HCT116 (cell line): ENCODE results near the gene PWP2. TPM values are rescaled to one million over a fixed set of nuclear protein-coding genes. Genes with fewer than 3 reads are reported as not detected.
"Not testable (repeated sequence)": the region's sequence is repeated elsewhere in the genome, so short reads cannot be mapped to it uniquely, and the experiment has no call there.

Experiments
- ATAC-seq: fragments of 200-7000 bp; cut with Tn5 transposase; 2 replicates; pipeline ENCODE4 v1.9.1; 2020; ENCODE audit warnings: mild to moderate bottlenecking, moderate library complexity
- BruUV-seq: library from RNA; stranded (reverse); fragments of 400-500 nt; replicated peaks from 2 replicates; lab custom pipeline; 2021; lab: Mats Ljungman, UMichigan
- CTCF ChIA-PET: fragments of 300-600 bp; sonication (Branson Sonifier 250); formaldehyde crosslinking; loops from one replicate; lab custom pipeline; 2021; ENCODE audit warnings: antibody characterized with exemption; lab: Charles Lee
- POLR2A ChIA-PET: fragments of 300-600, 350-600 bp; sonication (Branson Sonifier 250); formaldehyde crosslinking; loops from one replicate; lab custom pipeline; 2021; ENCODE audit warnings: antibody characterized with exemption; lab: Charles Lee
- RAD21 ChIA-PET, 2 experiments: fragments of 300-600 bp; sonication (Branson Sonifier 250); formaldehyde crosslinking; loops; one replicate each; lab custom pipeline; 2023; ENCODE audit warnings: low total read pairs in 2 of 2; ENCODE audit not compliant: uncharacterized antibody in 2 of 2, unreplicated experiment in 2 of 2, low non-redundant PET in 1 of 2; lab: Charles Lee
- DNase-seq: peaks from one replicate; pipeline ENCODE4 v3.0.0-alpha.2; 2010; ENCODE audit warnings: low read depth, low spot score
- H2AFZ ChIP-seq: fragments of 200-600 bp; shearing (Covaris generic), sonication (generic); 2 replicates; pipeline ENCODE4 v1.6.1; 2017; ENCODE audit warnings: low read depth, mixed run types, mixed read lengths, antibody characterized with exemption, low read length; ENCODE audit not compliant: poor library complexity, severe bottlenecking
- H3K27ac ChIP-seq: 2 replicates; pipeline ENCODE4 v1.5.1; 2012; ENCODE audit warnings: low read depth, low read length
- H3K27me3 ChIP-seq: fragments of 200-600 bp; sonication (generic); 2 replicates; pipeline ENCODE4 v1.6.1; 2016; ENCODE audit warnings: mixed run types, low read length, mixed read lengths; ENCODE audit not compliant: insufficient read depth
- H3K36me3 ChIP-seq, 2 experiments: fragments of 200-500 bp in 1 of 2; fragments of 200-600 bp in 1 of 2; sonication (Bioruptor generic) in 1 of 2; sonication (generic) in 1 of 2; 2 replicates each; pipeline versions ENCODE4 v1.5.1 to v1.6.1; 2014 to 2016; ENCODE audit warnings: low read length in 2 of 2, inconsistent platforms in 1 of 2, mixed read lengths in 1 of 2, mixed run types in 1 of 2; ENCODE audit not compliant: insufficient read depth in 2 of 2, control insufficient read depth in 1 of 2
- H3K4me1 ChIP-seq, 2 experiments: fragments of 200-600 bp in 1 of 2; sonication (generic) in 1 of 2; 2 replicates each; pipeline versions ENCODE4 v1.5.1 to v1.6.1; 2012 to 2017; ENCODE audit warnings: low read length in 2 of 2, inconsistent platforms in 1 of 2, mild to moderate bottlenecking in 1 of 2, mixed read lengths in 1 of 2, mixed run types in 1 of 2, moderate library complexity in 1 of 2; ENCODE audit not compliant: insufficient read depth in 2 of 2, control insufficient read depth in 1 of 2
- H3K4me2 ChIP-seq: fragments of 200-600 bp; sonication (generic); 2 replicates; pipeline ENCODE4 v1.6.1; 2017; ENCODE audit warnings: mixed run types, low read length, mixed read lengths
- H3K4me3 ChIP-seq, 2 experiments: fragments of 200-600 bp in 1 of 2; sonication (generic) in 1 of 2; replicated peaks in 1 of 2; 2 replicates each; pipeline ENCODE4 v1.5.1; 2011 to 2016; ENCODE audit warnings: low read length in 2 of 2, control low read depth in 1 of 2, low read depth in 1 of 2, mild to moderate bottlenecking in 1 of 2, mixed read lengths in 1 of 2, mixed run types in 1 of 2
- H3K79me2 ChIP-seq: fragments of 200-600 bp; sonication (generic); 2 replicates; pipeline ENCODE4 v1.6.1; 2017; ENCODE audit warnings: mild to moderate bottlenecking, mixed run types, low read length, moderate library complexity, mixed read lengths; ENCODE audit not compliant: insufficient read depth
- H3K9ac ChIP-seq: fragments of 200-600 bp; sonication (generic); 2 replicates; pipeline ENCODE4 v1.6.1; 2016; ENCODE audit warnings: low read length, mixed read lengths
- H3K9me2 ChIP-seq: fragments of 200-600 bp; sonication (generic), shearing (Covaris generic); 2 replicates; pipeline ENCODE4 v1.6.1; 2017; ENCODE audit warnings: mixed run types, mild to moderate bottlenecking, moderate library complexity; ENCODE audit not compliant: insufficient read depth
- H3K9me3 ChIP-seq, 2 experiments: fragments of 200-500 bp in 1 of 2; fragments of 200-600 bp in 1 of 2; sonication (Bioruptor generic) in 1 of 2; sonication (generic) in 1 of 2; 2 replicates each; pipeline ENCODE4 v1.6.1; 2014 to 2017; ENCODE audit warnings: low read length in 2 of 2, mixed read lengths in 2 of 2, inconsistent platforms in 1 of 2, low read depth in 1 of 2, mild to moderate bottlenecking in 1 of 2, mixed run types in 1 of 2, moderate library complexity in 1 of 2; ENCODE audit not compliant: control insufficient read depth in 1 of 2, insufficient read depth in 1 of 2
- H4K20me1 ChIP-seq: fragments of 200-600 bp; sonication (generic), shearing (Covaris generic); 2 replicates; pipeline ENCODE4 v1.6.1; 2017; ENCODE audit warnings: mixed run types, mild to moderate bottlenecking, moderate library complexity; ENCODE audit not compliant: insufficient read depth
- intact Hi-C: fragments of 100-400 bp; cut with micrococcal nuclease; formaldehyde crosslinking; loops from 2 replicates; pipeline ENCODE4 v1.10.0; 2022
- total RNA-seq: library from RNA; stranded (reverse); gene quantifications from one replicate; pipeline ENCODE4 v1.2.1, GENCODE V29; 2021; ENCODE audit not compliant: unreplicated experiment

Gene PWP2
- total RNA-seq, 1 experiment from 2014 or later: 43.1 TPM

GRCh38 chr21:44107589-44107988, 390 bp downstream of the PWP2 start:
- BruUV-seq, H3K4me1 ChIP-seq, H3K79me2 ChIP-seq, H3K36me3 ChIP-seq, H4K20me1 ChIP-seq, DNase-seq, H2AFZ ChIP-seq, intact Hi-C loops, H3K9me3 ChIP-seq, H3K27ac ChIP-seq, H3K27me3 ChIP-seq, H3K9me2 ChIP-seq, H3K4me2 ChIP-seq, POLR2A ChIA-PET, RAD21 ChIA-PET, CTCF ChIA-PET: not testable (repeated sequence)
- H3K9ac ChIP-seq: 0 out of 2 replicates have a peak overlapping the region, but pooled peaks have one; percentile 45
- peak; percentile 80 for ATAC-seq
- peak overlapping the region; percentile 26 to 44; a peak in 3 of 4 replicates for H3K4me3 ChIP-seq

GRCh38 chr21:44113702-44114371, 6.6 kb downstream of the PWP2 start:
- H3K27ac ChIP-seq, H3K9ac ChIP-seq, H3K4me1 ChIP-seq, RAD21 ChIA-PET, H3K9me2 ChIP-seq, CTCF ChIA-PET, POLR2A ChIA-PET, DNase-seq, H3K9me3 ChIP-seq, H3K27me3 ChIP-seq, intact Hi-C loops, H4K20me1 ChIP-seq, H2AFZ ChIP-seq, BruUV-seq, H3K36me3 ChIP-seq, H3K4me2 ChIP-seq, H3K79me2 ChIP-seq, H3K4me3 ChIP-seq: not testable (repeated sequence)
- ATAC-seq: peak; percentile 84

- not testable (repeated sequence) for H3K9me2 ChIP-seq, ATAC-seq
Observed at GRCh38 chr21:44122131-44122530, 14.9 kb downstream of the PWP2 start.

GRCh38 chr21:44127827-44128226, 20.6 kb downstream of the PWP2 start:
- H3K9ac ChIP-seq, H2AFZ ChIP-seq, H3K9me3 ChIP-seq, H3K9me2 ChIP-seq, ATAC-seq, POLR2A ChIA-PET, CTCF ChIA-PET, H3K4me2 ChIP-seq, H3K79me2 ChIP-seq, DNase-seq, H4K20me1 ChIP-seq, BruUV-seq, RAD21 ChIA-PET, intact Hi-C loops, H3K4me1 ChIP-seq, H3K4me3 ChIP-seq, H3K27ac ChIP-seq, H3K36me3 ChIP-seq, H3K27me3 ChIP-seq: not testable (repeated sequence)

More at GRCh38 chr21:44122131-44122530, 14.9 kb downstream of the PWP2 start:
- H2AFZ ChIP-seq, H3K4me3 ChIP-seq, H3K4me1 ChIP-seq, POLR2A ChIA-PET, H3K27me3 ChIP-seq, H3K27ac ChIP-seq, RAD21 ChIA-PET, H3K9me3 ChIP-seq, H3K9ac ChIP-seq, H3K79me2 ChIP-seq, H4K20me1 ChIP-seq, CTCF ChIA-PET, H3K4me2 ChIP-seq, DNase-seq, intact Hi-C loops, H3K36me3 ChIP-seq, BruUV-seq: not testable (repeated sequence)
